CD14-positive monocyte (primary cell): ENCODE data around the gene CCDC68. TPM values are rescaled to one million over a fixed set of nuclear protein-coding genes. Genes with fewer than 3 reads are reported as not detected.

Experiments used
- DNase-seq, 3 donors: peaks; one replicate each; pipeline ENCODE4 v3.0.0-alpha.2; 2011 to 2022
- H2AFZ ChIP-seq: 2 replicates; pipeline ENCODE4 v1.6.0; 2012; ENCODE audit warnings: mild to moderate bottlenecking, low read depth, low read length, inconsistent platforms; ENCODE audit not compliant: insufficient read depth, poor library complexity, severe bottlenecking
- H3K27ac ChIP-seq, 2 donors: 1 replicate in 1 of 2; 2 replicates in 1 of 2; pipeline ENCODE4 v1.5.1; 2012 to 2013; ENCODE audit warnings: low read length in 2 of 2, control low read depth in 1 of 2, inconsistent platforms in 1 of 2, low read depth in 1 of 2, mild to moderate bottlenecking in 1 of 2
- H3K27me3 ChIP-seq, 2 donors: one replicate each; pipeline versions ENCODE4 v1.6.0 to v1.6.1; 2011 to 2013; ENCODE audit warnings: low read length in 2 of 2; ENCODE audit not compliant: control insufficient read depth in 2 of 2, insufficient read depth in 2 of 2
- H3K36me3 ChIP-seq, 2 donors: replicated peaks in 1 of 2; 1 replicate in 1 of 2; 2 replicates in 1 of 2; pipeline versions ENCODE4 v1.5.1 to v1.6.1; 2012 to 2013; ENCODE audit warnings: low read length in 2 of 2, control low read depth in 1 of 2, inconsistent platforms in 1 of 2, mild to moderate bottlenecking in 1 of 2; ENCODE audit not compliant: insufficient read depth in 2 of 2, control insufficient read depth in 1 of 2
- H3K4me1 ChIP-seq, 2 donors: 1 replicate in 1 of 2; 2 replicates in 1 of 2; pipeline versions ENCODE4 v1.5.1 to v1.6.1; 2012 to 2013; ENCODE audit warnings: low read length in 2 of 2, control low read depth in 1 of 2, inconsistent platforms in 1 of 2, mild to moderate bottlenecking in 1 of 2, moderate library complexity in 1 of 2; ENCODE audit not compliant: insufficient read depth in 2 of 2, control insufficient read depth in 1 of 2
- H3K4me2 ChIP-seq: replicated peaks from 2 replicates; pipeline ENCODE3; 2012; ENCODE audit warnings: low read length, moderate library complexity, mild to moderate bottlenecking; ENCODE audit not compliant: poor library complexity, severe bottlenecking; ENCODE audit errors: extremely low read depth
- H3K4me3 ChIP-seq, 3 experiments: fragments of 200-600 bp in 1 of 3; sonication (generic) in 1 of 3; replicated peaks in 1 of 3; 1 replicate in 2 of 3; 2 replicates in 1 of 3; pipeline ENCODE4 v1.5.1; 2011 to 2013; ENCODE audit warnings: low read length in 3 of 3, mild to moderate bottlenecking in 3 of 3, control low read depth in 2 of 3, low read depth in 2 of 3, inconsistent platforms in 1 of 3, moderate library complexity in 1 of 3
- H3K79me2 ChIP-seq: 2 replicates; pipeline ENCODE4 v1.6.0; 2012; ENCODE audit warnings: mild to moderate bottlenecking, control low read depth, inconsistent platforms, low read length, moderate library complexity; ENCODE audit not compliant: insufficient read depth
- H3K9ac ChIP-seq: 2 replicates; pipeline ENCODE4 v1.6.0; 2017; ENCODE audit warnings: low read length, mild to moderate bottlenecking; ENCODE audit not compliant: insufficient read depth, poor library complexity, severe bottlenecking
- H3K9me3 ChIP-seq, 2 donors: replicated peaks in 1 of 2; 1 replicate in 1 of 2; 2 replicates in 1 of 2; pipeline versions ENCODE4 v1.5.1 to v1.6.1; 2012 to 2013; ENCODE audit warnings: low read length in 2 of 2, control low read depth in 1 of 2; ENCODE audit not compliant: control insufficient read depth in 1 of 2, insufficient read depth in 1 of 2
- H4K20me1 ChIP-seq: 2 replicates; pipeline ENCODE4 v1.6.0; 2012; ENCODE audit warnings: mild to moderate bottlenecking, low read length, control low read depth, moderate library complexity; ENCODE audit not compliant: insufficient read depth
- H3K27ac Mint-ChIP-seq, 7 donors: one replicate each; pipeline ENCODE4 v1.8.0; 2020; ENCODE audit warnings: mild to moderate bottlenecking in 7 of 7, mixed read lengths in 7 of 7, moderate library complexity in 6 of 7, inconsistent platforms in 2 of 7
- H3K27me3 Mint-ChIP-seq, 3 donors: one replicate each; pipeline ENCODE4 v1.8.0; 2021 to 2022; ENCODE audit warnings: low read depth in 3 of 3, mild to moderate bottlenecking in 3 of 3, mixed read lengths in 3 of 3, moderate library complexity in 3 of 3, inconsistent platforms in 1 of 3
- H3K36me3 Mint-ChIP-seq, 2 donors: one replicate each; pipeline ENCODE4 v1.8.0; 2020; ENCODE audit warnings: mixed read lengths in 2 of 2, inconsistent platforms in 1 of 2, mild to moderate bottlenecking in 1 of 2
- H3K4me1 Mint-ChIP-seq: one replicate; pipeline ENCODE4 v1.8.0; 2020; ENCODE audit warnings: mild to moderate bottlenecking, mixed read lengths
- H3K4me3 Mint-ChIP-seq, 2 donors: one replicate each; pipeline ENCODE4 v1.8.0; 2020; ENCODE audit warnings: mild to moderate bottlenecking in 2 of 2, mixed read lengths in 2 of 2, moderate library complexity in 1 of 2
- H3K9me3 Mint-ChIP-seq, 7 donors: one replicate each; pipeline ENCODE4 v1.8.0; 2020 to 2022; ENCODE audit warnings: mixed read lengths in 7 of 7, mild to moderate bottlenecking in 6 of 7, moderate library complexity in 6 of 7, inconsistent platforms in 2 of 7
- CTCF ChIP-seq: fragments of 200-600 bp; IDR thresholded peaks from one replicate; pipeline ENCODE4 v1.8.0; 2022; ENCODE audit warnings: antibody characterized with exemption, mild to moderate bottlenecking
- WGBS: methylation state at CpG from one replicate; pipeline ENCODE4 v1.1.5; 2013; ENCODE audit warnings: missing lambda C conversion rate; ENCODE audit not compliant: insufficient coverage; 5-methylcytosine and 5-hydroxymethylcytosine counted together
- intact Hi-C, 2 donors: fragments of 100-400 bp; cut with micrococcal nuclease; formaldehyde crosslinking; loops; one replicate each; pipeline versions ENCODE4 v1.15.0 to v1.15.1; 2023
- polyA plus RNA-seq, 3 donors: library from polyadenylated mRNA; depleted of rRNA in 1 of 3; unstranded in 2 of 3; stranded (reverse) in 1 of 3; fragments of 300-500 nt in 2 of 3; fragments of >200 nt in 1 of 3; fragmentation: Illumina TruSeq in 2 of 3; gene quantifications; 1 replicate in 2 of 3; 2 replicates in 1 of 3; pipeline ENCODE4 v1.2.3, GENCODE V29; 2012 to 2021

CCDC68 gene
- polyA plus RNA-seq, 3 donors = 0.09 to 0.15 TPM; not detected in 1

GRCh38 chr18:54924948-54925347, 34.3 kb downstream of the CCDC68 start:
- intact Hi-C loops = no loop called here
- WGBS = no CpG with 5 or more reads among the region's 1 CpG
- no peak for TF ChIP-seq CTCF

GRCh38 chr18:54923339-54923956, 35.8 kb downstream of the CCDC68 start:
- Histone ChIP-seq H3K79me2 (no peaks in the 10 kb centered on the region), H3K9ac (no peak overlapping the region), H3K4me1 (no peaks in the 10 kb centered on the region), H3K9me3 (no peaks in the 10 kb centered on the region), H3K27me3 (no peaks in the 10 kb centered on the region), H3K4me3 (no peak overlapping the region), H3K27ac (no peak overlapping the region), H3K36me3 (no peaks in the 10 kb centered on the region), H2AFZ (no peak overlapping the region), H4K20me1 (no peaks in the 10 kb centered on the region), H3K4me2 (no peak overlapping the region)
- no peak for TF ChIP-seq CTCF
- H3K9me3 Mint-ChIP-seq = peaks cover 0 to 1% (median 0%) of the 10 kb centered on the region in 7 donors
- H3K4me1 Mint-ChIP-seq = no peaks in the 10 kb centered on the region
- H3K4me3 Mint-ChIP-seq = no peak overlapping the region
- DNase-seq = no peak
- intact Hi-C loops = no loop called here
- H3K36me3 Mint-ChIP-seq = no peaks in the 10 kb centered on the region
- peaks cover 0 to 5% (median 5%) of the 10 kb centered on the region in 3 donors for H3K27me3 Mint-ChIP-seq
- no CpG with 5 or more reads among the region's 4 CpGs for WGBS
- no peak overlapping the region for H3K27ac Mint-ChIP-seq

More at GRCh38 chr18:54924948-54925347, 34.3 kb downstream of the CCDC68 start:
- Histone ChIP-seq H2AFZ (no peak overlapping the region), H3K36me3 (no peaks in the 10 kb centered on the region), H3K9ac (no peak overlapping the region), H3K4me1 (no peaks in the 10 kb centered on the region), H3K4me3 (no peak overlapping the region), H3K27ac (no peak overlapping the region), H3K4me2 (no peak overlapping the region), H3K9me3 (no peaks in the 10 kb centered on the region), H4K20me1 (no peaks in the 10 kb centered on the region), H3K27me3 (no peaks in the 10 kb centered on the region), H3K79me2 (no peaks in the 10 kb centered on the region)
- Mint-ChIP-seq H3K9me3 (peaks cover 0 to 1% (median 0%) of the 10 kb centered on the region in 7 donors), H3K4me3 (no peak overlapping the region), H3K4me1 (no peaks in the 10 kb centered on the region), H3K36me3 (no peaks in the 10 kb centered on the region), H3K27ac (no peak overlapping the region), H3K27me3 (peaks cover 0 to 5% (median 2%) of the 10 kb centered on the region in 3 donors)
- no peak for DNase-seq
